ENCODE data around the gene NUMA1. TPM values are rescaled to one million over a fixed set of nuclear protein-coding genes. Genes with fewer than 3 reads are reported as not detected.

The NUMA1 gene
- total and polyA plus RNA-seq, 4 donors, result 19.5 to 93.2 (median 42.1) TPM

- WGBS, result 81% methylated on average over 3 of the region's 3 CpGs
These were observed 49.0 kb upstream of the NUMA1 start for GRCh38 chr11:72129381-72129780.

DNA sequence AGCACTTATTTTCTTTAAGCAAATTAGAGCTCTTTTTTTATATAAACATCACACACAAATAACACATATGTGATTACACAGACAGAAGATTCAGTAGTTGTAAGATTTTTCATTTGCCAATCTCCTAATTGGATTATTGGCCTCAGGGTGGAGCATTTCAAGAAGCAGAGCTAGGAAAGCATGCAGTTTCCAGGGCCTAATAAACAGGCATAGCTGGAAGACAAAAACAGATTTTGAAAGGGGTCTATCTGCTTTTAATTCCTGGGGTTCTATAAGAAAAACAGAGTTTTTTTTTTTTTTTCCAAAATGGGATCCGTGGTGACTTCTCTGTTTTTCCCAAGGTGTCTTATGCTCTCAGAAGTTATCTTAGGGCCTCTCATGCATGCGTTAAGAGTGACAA lies 47.6 kb upstream of the NUMA1 start:
- no peak overlapping the region for H3K4me3 ChIP-seq (ENCODE audit: low read depth in 1 of 3, low read length in 3 of 3)
- H3K4me1 ChIP-seq (ENCODE audit: control insufficient read depth in 4 of 4, insufficient read depth in 4 of 4, low read length in 3 of 4), result no peaks in the 10 kb centered on the region
- H3K36me3 ChIP-seq (ENCODE audit: control insufficient read depth in 4 of 4, insufficient read depth in 3 of 4, low read depth in 1 of 4, low read length in 3 of 4), result no peaks in the 10 kb centered on the region
- H3K27ac ChIP-seq (ENCODE audit: low read depth in 1 of 2, low read length in 2 of 2), result no peak overlapping the region
- no peaks in the 10 kb centered on the region for H3K27me3 ChIP-seq (ENCODE audit: control insufficient read depth in 4 of 4, insufficient read depth in 4 of 4, low read length in 3 of 4)
- no peak overlapping the region for H3K9ac ChIP-seq (ENCODE audit: low read depth in 1 of 2, low read length in 2 of 2)
- DNase-seq (ENCODE audit: low spot score), result no peak
- H3K9me3 ChIP-seq (ENCODE audit: control insufficient read depth in 4 of 4, low read length in 3 of 4), result no peaks in the 10 kb centered on the region
- TF ChIP-seq RXRA (IDR thresholded peaks at IDR 0.05), result no peak
- no peak for TF ChIP-seq HNF4G (IDR thresholded peaks at IDR 0.05)
- TF ChIP-seq, protein P1, sequence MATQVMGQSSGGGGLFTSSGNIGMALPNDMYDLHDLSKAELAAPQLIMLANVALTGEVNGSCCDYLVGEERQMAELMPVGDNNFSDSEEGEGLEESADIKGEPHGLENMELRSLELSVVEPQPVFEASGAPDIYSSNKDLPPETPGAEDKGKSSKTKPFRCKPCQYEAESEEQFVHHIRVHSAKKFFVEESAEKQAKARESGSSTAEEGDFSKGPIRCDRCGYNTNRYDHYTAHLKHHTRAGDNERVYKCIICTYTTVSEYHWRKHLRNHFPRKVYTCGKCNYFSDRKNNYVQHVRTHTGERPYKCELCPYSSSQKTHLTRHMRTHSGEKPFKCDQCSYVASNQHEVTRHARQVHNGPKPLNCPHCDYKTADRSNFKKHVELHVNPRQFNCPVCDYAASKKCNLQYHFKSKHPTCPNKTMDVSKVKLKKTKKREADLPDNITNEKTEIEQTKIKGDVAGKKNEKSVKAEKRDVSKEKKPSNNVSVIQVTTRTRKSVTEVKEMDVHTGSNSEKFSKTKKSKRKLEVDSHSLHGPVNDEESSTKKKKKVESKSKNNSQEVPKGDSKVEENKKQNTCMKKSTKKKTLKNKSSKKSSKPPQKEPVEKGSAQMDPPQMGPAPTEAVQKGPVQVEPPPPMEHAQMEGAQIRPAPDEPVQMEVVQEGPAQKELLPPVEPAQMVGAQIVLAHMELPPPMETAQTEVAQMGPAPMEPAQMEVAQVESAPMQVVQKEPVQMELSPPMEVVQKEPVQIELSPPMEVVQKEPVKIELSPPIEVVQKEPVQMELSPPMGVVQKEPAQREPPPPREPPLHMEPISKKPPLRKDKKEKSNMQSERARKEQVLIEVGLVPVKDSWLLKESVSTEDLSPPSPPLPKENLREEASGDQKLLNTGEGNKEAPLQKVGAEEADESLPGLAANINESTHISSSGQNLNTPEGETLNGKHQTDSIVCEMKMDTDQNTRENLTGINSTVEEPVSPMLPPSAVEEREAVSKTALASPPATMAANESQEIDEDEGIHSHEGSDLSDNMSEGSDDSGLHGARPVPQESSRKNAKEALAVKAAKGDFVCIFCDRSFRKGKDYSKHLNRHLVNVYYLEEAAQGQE (IDR thresholded peaks at IDR 0.05), result no peak
- TF ChIP-seq FOXA2 (IDR thresholded peaks at IDR 0.05), result no peak
- TF ChIP-seq CTCF (IDR thresholded peaks at IDR 0.05; ENCODE audit: low read depth, low read length, missing input control), result no peak
- no peak for TF ChIP-seq ZBTB33 (IDR thresholded peaks at IDR 0.05)
- no peak for TF ChIP-seq FOXA1 (IDR thresholded peaks at IDR 0.05)
- no peak for TF ChIP-seq EGR1 (IDR thresholded peaks at IDR 0.05; ENCODE audit: low read depth in 2 of 2)
- no peak for TF ChIP-seq YY1 (IDR thresholded peaks at IDR 0.05)
- WGBS, result 59% methylated on average over 2 of the region's 2 CpGs

More at GRCh38 chr11:72129381-72129780, 49.0 kb upstream of the NUMA1 start:
- H3K9ac ChIP-seq (ENCODE audit: low read depth in 1 of 2, low read length in 2 of 2), result no peak overlapping the region
- H3K9me3 ChIP-seq (ENCODE audit: control insufficient read depth in 4 of 4, low read length in 3 of 4), result no peaks in the 10 kb centered on the region
- no peak overlapping the region for H3K4me3 ChIP-seq (ENCODE audit: low read depth in 1 of 3, low read length in 3 of 3)
- H3K4me1 ChIP-seq (ENCODE audit: control insufficient read depth in 4 of 4, insufficient read depth in 4 of 4, low read length in 3 of 4), result no peaks in the 10 kb centered on the region
- H3K27ac ChIP-seq (ENCODE audit: low read depth in 1 of 2, low read length in 2 of 2), result no peak overlapping the region
- H3K27me3 ChIP-seq (ENCODE audit: control insufficient read depth in 4 of 4, insufficient read depth in 4 of 4, low read length in 3 of 4), result no peaks in the 10 kb centered on the region
- H3K36me3 ChIP-seq (ENCODE audit: control insufficient read depth in 4 of 4, insufficient read depth in 3 of 4, low read depth in 1 of 4, low read length in 3 of 4), result no peaks in the 10 kb centered on the region
- TF ChIP-seq CTCF (IDR thresholded peaks at IDR 0.05; ENCODE audit: low read depth, low read length, missing input control) (no peak), TAF1 (conservative IDR thresholded peaks at IDR 0.05) (no peak), RXRA (IDR thresholded peaks at IDR 0.05) (no peak), NR2F2 (IDR thresholded peaks at IDR 0.05) (no peak), HNF4A (conservative IDR thresholded peaks at IDR 0.05) (no peak), JUND (IDR thresholded peaks at IDR 0.05) (no peak), HNF4G (IDR thresholded peaks at IDR 0.05) (no peak), YY1 (IDR thresholded peaks at IDR 0.05) (no peak), SP1 (IDR thresholded peaks at IDR 0.05) (no peak), ATF3 (IDR thresholded peaks at IDR 0.05) (no peak), FOXA2 (IDR thresholded peaks at IDR 0.05) (no peak), FOXA1 (IDR thresholded peaks at IDR 0.05) (no peak), ZBTB33 (IDR thresholded peaks at IDR 0.05) (no peak), RAD21 (IDR thresholded peaks at IDR 0.05) (no peak)
- no peak for DNase-seq (ENCODE audit: low spot score)

Measured in liver (tissue), 9 donors.